ENCODE results near the gene CBR4.
"Not testable (repeated sequence)": the region's sequence is repeated elsewhere in the genome, so short reads cannot be mapped to it uniquely, and the experiment has no call there.

CBR4 gene

DNA sequence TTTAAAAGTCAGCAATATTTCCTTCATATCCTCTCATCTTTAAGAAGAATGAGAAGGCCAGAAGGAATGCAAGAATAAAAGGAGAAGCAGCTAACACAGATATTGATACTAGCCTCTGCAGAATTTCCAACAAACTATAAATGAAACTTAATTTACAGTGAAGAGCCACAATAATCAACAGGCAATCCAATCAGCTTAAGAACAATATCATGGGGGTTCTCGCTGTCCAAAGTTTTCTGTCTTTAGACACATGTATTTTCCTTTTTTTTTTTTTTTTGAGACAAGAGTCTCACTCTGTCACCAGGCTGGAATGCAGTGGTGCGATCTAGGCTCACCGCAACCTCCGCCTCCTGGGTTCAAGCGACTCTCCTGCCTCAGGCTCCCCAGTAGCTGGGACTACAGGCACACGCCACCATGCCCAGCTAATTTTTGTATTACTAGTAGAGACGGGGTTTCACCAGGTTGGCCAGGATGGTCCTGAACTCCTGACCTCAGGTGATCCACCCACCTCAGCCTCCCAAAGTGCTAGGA lies 17.0 kb downstream of the CBR4 start:
- not testable (repeated sequence) for DNase-seq

DNA sequence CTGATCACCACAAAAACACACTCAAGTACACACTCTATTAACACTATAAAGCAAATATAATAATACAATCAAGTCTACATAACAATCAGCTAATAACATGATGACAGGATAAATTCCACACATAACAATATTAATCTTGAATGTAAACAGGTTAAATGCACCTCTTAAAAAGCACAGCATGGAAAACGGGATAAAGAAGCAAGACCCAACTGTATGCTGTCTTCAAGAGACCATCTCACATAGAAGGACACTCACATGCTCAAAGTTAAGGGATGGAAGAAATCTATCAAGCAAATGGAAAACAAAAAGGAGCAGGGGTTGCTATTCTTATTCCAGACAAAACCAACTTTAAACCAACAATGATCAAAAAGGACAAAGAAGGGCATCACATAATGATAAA lies 28.1 kb downstream of the CBR4 start:
- DNase-seq, result no peak

- no peak for DNase-seq
These were observed 28.6 kb downstream of the CBR4 start for GRCh38 chr4:168981460-168981859.

GRCh38 chr4:168979338-168979737 lies 30.7 kb downstream of the CBR4 start:
- no peak for DNase-seq

DNA sequence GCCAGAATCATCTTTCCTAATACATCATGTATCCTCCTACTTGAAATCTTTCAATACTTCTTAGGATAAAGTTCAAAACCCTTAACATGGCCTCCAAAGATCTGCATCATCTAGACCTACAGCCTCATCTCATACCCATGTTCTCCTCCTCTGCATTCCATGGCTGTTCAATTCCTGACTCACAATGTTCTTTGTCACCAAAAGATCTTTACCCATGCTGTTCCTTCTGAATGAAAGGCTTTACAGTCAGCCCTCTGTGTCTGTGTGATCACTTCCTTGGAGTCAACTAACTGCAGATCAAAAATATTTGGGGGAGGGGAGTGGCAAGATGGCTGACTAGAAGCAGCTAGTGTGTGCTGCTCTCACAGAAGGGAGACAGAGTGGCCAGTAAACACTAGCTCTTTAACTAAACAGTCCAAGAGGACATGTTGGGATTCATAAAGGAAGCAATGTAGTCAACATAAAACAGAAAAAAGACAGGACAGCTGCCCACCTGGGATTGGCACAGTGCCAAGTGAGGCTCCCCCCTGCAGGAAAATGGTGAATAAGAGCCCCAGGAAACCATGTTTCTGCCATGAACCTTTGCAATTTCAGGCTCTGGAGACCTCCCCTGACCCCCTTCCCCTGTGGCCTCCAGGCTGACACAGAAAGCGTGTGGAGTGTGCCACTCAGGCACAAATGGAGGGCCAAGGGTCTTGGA lies 31.9 kb downstream of the CBR4 start:
- DNase-seq, result no peak

DNA sequence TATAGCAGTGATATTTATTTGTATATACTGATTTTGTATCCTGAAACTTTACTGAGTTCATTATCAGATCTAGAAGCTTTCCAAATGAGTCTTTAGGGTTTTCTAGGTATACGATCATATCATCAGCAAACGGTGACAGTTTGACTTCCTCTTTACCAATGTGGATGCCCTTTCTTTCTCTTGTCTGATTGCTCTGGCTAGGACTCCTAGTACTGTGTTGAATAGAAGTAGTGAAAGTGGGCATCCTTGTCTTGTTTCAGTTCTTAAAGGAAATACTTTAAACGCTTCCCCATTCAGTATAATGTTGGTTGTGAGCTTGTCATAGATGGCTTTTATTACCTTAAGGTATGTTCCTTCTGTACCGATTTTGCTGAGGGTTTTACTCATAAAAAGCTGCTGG lies 37.5 kb downstream of the CBR4 start:
- DNase-seq, result no peak

GRCh38 chr4:168960716-168961115 lies 49.3 kb downstream of the CBR4 start:
- DNase-seq, result no peak

DNA sequence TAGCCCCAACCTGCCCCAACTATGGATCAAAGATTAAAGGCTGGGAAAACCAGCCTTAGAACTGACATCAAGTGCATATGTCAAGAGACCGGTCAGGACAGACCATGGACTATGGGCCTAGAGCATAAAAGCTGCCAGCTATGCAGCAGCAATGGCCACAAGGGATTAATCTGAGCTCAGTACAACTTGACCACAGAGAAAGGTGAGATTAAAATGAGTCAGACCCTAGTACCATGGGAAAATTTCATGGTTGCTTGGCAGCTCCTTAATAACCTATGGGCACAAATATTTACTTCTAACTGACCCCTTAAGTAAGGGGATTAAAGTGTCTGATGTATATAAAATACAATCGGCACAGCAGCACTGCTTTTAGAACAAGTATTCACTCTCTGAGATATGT lies 54.4 kb downstream of the CBR4 start:
- DNase-seq, result no peak

DNA sequence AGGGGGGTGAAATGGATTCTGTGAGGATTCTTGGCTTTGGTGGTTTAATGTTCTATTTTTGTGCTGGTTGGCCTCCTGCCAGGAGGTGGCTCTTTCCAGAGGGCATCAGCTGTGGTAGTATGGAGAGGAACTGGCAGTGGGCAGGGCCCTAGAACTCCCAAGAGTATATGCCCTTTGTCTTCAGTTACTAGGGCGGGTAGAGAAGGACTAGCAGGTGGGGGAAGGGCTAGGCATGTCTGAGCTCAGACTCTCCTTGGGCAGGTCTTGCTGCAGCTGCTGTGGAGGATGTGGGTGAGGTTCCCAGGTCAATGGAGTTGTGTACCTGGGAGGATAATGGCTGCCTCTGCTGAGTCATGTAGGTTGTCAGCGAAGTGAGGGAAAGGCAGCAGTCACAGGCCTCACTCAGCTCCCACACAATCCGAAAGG lies 57.2 kb downstream of the CBR4 start:
- DNase-seq, result not testable (repeated sequence)

DNA sequence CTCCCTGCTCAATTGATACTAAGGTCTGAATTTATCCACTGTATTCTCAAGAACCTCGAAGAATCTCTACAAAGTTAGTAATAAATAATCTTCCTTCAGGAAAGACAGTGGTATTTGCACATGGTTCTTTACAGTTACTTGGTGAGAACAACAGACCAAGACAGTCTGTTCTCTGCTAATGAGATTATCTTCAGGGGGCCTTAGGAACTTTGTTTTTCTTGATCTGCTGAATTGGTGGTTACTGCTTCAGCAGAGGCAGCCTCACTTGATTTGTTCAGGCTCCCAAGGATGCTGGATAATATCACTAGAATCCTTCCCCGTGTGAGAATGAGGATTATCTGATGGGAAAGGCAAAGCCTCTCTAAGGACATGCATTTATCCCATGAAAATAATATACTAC lies 64.8 kb downstream of the CBR4 start:
- no peak for DNase-seq

DNA sequence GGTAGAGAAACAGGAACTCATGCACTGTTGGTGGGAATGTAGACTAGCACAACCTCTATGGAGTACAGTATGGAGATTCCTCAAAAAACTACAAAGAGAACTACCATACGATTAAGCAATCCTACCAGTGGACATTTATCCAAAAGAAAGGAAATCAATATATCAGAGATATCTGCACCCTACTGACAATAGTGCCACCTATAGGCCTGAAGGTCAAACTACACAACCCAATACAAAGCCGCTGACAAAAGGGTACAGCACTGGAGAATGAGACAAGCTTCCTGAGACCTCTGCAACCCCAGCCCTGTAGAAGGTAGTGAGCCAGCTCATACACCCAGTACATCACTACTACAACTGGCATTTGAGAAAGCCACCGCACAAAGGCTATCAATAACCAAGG lies 67.1 kb downstream of the CBR4 start:
- DNase-seq, result no peak
